Measurements from ENCODE around the gene ADAMTS17.

Gene ADAMTS17

GRCh38 chr15:100220058-100220768 lies 121.6 kb downstream of the ADAMTS17 start:
- DNase-seq: no peak

- no peak for DNase-seq
These were observed 123.3 kb downstream of the ADAMTS17 start for GRCh38 chr15:100218434-100218833.

GRCh38 chr15:100216182-100216581 lies 125.6 kb downstream of the ADAMTS17 start:
- no peak for DNase-seq

GRCh38 chr15:100215843-100216169 lies 126.0 kb downstream of the ADAMTS17 start:
- DNase-seq: no peak

- DNase-seq: no peak
These were observed 126.5 kb downstream of the ADAMTS17 start for GRCh38 chr15:100215031-100215842.

GRCh38 chr15:100211855-100212850 lies 129.6 kb downstream of the ADAMTS17 start:
- no peak for DNase-seq

- DNase-seq: no peak
These were observed 131.4 kb downstream of the ADAMTS17 start for GRCh38 chr15:100210338-100210737.

GRCh38 chr15:100208921-100209603 lies 132.7 kb downstream of the ADAMTS17 start:
- no peak for DNase-seq

GRCh38 chr15:100207053-100207452 lies 134.7 kb downstream of the ADAMTS17 start:
- no peak for DNase-seq

- DNase-seq: no peak
These were observed 135.1 kb downstream of the ADAMTS17 start for GRCh38 chr15:100206643-100207042.

- DNase-seq: no peak
These were observed 136.1 kb downstream of the ADAMTS17 start for GRCh38 chr15:100205549-100206295.

GRCh38 chr15:100204771-100205170 lies 137.0 kb downstream of the ADAMTS17 start:
- no peak for DNase-seq

GRCh38 chr15:100204211-100204610 lies 137.6 kb downstream of the ADAMTS17 start:
- no peak for DNase-seq

GRCh38 chr15:100202309-100202960 lies 139.3 kb downstream of the ADAMTS17 start:
- DNase-seq: peak; percentile 32

- peak; percentile 78 for DNase-seq
These were observed 140.1 kb downstream of the ADAMTS17 start for GRCh38 chr15:100201376-100202280.

- peak; percentile 57 for DNase-seq
These were observed 141.4 kb downstream of the ADAMTS17 start for GRCh38 chr15:100200287-100200880.

GRCh38 chr15:100199711-100200286 lies 142.0 kb downstream of the ADAMTS17 start:
- no peak for DNase-seq

- no peak for DNase-seq
These were observed 143.3 kb downstream of the ADAMTS17 start for GRCh38 chr15:100198442-100198841.
